ENCODE results near the gene LPAR1.

The LPAR1 gene

DNA sequence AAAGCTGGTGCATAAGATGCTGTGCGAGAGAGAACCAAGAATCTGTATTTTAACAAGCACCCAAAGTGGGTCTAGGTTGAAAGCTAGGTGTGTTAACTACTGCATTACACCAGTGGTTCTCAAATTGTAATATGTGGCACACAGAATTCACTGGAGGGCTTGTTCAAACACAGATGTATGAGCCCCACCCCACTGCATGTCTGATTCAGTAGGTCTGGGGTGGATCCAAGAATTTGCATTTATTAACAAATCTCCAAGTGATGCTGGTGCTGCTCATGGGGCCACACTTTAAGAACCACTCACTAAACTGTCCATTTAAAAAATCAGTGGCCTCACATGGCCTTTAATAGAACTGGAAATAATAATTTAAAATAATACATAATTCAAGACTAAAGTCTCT is 40.4 kb downstream of the LPAR1 start:
- DNase-seq, result no peak

DNA sequence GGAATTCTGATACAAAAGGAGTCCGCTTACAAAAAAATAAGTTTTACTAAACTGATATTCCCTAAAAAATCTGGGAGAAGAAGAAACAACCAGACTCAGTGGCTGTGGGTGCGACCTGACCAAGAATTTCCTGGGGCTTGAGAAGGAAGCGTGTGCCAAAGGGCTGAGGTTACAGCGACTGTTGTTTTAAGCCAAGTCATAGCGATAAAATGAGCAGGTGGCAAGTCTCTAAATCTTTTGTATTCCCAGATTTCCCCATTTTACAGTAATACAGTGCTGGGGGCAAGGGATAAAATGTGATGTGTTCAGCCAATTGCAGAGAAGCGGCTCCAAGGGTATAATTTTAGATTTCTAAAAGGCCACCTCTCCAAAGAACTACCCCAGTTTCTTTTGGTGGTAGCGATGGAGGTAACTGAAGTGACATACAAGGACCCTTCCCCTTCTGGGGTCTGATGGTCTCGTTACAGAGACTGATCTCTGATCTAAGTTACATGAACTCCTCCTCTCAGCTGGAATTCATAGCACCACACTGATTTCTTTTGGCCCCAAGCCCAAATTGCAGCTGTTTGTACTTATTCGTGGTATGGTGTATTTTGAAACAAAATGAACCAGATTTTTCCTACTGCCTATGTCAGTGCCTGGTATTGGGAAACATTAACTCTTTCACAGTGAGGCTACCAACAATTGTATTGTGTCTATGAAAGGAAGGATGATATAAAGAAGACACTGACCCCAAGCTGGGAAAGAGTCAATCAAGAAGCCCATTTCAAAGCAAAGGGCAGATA is 41.6 kb downstream of the LPAR1 start:
- no peak for DNase-seq

- no peak for DNase-seq
Measured at GRCh38 chr9:110995420-110996340, 42.6 kb downstream of the LPAR1 start.

- DNase-seq, result no peak
Measured at GRCh38 chr9:110994771-110995241, 43.5 kb downstream of the LPAR1 start.

DNA sequence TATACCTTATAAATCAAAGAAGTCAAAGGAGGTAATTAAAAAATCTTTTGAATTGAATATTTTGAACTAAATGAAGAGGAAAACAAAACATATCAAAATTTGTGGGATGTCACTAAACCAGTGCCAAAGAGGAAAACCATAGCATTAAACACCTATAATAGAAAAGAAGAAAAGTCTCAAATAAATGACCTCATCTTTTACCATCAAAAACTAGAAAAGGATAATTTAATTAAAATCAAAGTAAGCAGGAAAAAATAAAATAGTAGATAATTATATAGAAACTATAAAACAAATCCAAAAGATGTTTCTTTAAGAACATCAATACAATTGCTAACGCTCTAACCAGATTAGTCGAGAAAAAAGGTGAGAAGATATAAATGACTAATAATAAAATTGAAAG is 47.8 kb downstream of the LPAR1 start:
- no peak for DNase-seq

- DNase-seq, result no peak
Measured at GRCh38 chr9:110986529-110986928, 51.7 kb downstream of the LPAR1 start.

DNA sequence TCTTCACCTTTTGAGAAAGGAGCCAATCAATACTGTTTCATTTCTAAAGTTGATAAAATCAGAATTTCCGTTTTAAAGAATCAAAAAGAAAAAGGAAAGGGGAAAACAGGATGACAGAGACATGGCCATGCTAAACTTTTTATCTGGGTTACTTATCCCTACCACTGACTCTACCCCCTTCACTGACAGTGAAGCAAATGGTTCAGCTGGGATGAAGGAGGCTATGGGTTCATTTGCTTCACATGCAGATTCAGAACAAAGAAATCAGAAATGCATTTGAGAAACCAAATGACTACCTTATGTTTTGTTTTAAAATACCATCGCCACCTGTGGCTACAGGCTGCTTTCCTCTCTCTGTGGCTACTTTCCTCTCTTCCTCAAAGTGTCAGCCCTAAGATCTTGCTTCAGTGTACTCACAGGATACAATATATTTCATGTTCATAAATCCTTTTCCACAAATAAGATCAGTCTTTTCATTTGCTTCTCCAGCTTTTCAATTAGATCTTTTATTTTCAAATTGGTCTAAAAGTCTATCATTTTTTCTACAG is 53.3 kb downstream of the LPAR1 start:
- no peak for DNase-seq

- no peak for DNase-seq
Measured at GRCh38 chr9:110980261-110980660, 58.0 kb downstream of the LPAR1 start.

GRCh38 chr9:110979636-110980035 is 58.6 kb downstream of the LPAR1 start:
- DNase-seq, result no peak

DNA sequence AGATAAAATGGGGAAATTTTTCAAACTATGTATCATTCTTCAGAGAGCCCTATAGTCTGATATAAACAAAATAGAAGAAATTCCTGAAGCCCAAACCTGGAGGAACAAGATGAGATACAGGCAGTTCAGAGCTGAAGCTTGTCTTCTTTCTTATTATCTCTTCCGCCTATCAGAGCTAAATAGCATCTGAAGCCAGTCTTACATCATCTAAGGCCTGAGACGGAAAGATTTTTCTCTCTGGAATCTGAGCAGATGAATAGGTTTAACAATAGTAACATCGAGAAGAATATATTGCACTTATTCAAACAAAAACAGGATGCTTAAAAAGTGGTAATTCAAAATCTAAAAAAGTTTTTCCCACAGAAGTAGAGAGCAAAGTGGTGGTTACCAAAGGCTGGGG is 59.8 kb downstream of the LPAR1 start:
- DNase-seq, result no peak

- no peak for DNase-seq
Measured at GRCh38 chr9:110977259-110977709, 61.0 kb downstream of the LPAR1 start.

GRCh38 chr9:110975969-110976368 is 62.3 kb downstream of the LPAR1 start:
- DNase-seq, result no peak

- no peak for DNase-seq
Measured at GRCh38 chr9:110975278-110975677, 63.0 kb downstream of the LPAR1 start.

GRCh38 chr9:110971705-110972104 is 66.6 kb downstream of the LPAR1 start:
- no peak for DNase-seq

- no peak for DNase-seq
Measured at GRCh38 chr9:110971234-110971633, 67.0 kb downstream of the LPAR1 start.

GRCh38 chr9:110969971-110970386 is 68.3 kb downstream of the LPAR1 start:
- no peak for DNase-seq

DNA sequence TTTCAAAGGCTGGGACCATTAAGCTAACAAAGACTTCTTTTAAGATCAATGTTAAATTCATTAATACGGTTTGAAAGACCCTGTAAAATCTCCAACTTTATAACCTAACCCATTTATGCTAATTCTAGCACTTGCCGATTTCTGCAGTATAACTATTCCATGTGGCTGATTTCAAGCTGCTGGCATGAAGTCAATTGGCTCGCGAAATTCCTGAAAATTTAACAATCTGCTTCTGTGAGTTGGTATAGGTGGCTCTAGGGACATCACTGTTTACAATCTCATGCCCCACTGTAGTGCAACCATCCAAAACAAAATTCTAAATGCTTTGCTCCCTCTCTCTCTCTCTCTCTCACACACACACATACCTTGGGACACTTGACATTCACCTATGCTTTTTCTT is 70.2 kb downstream of the LPAR1 start:
- DNase-seq, result no peak

DNA sequence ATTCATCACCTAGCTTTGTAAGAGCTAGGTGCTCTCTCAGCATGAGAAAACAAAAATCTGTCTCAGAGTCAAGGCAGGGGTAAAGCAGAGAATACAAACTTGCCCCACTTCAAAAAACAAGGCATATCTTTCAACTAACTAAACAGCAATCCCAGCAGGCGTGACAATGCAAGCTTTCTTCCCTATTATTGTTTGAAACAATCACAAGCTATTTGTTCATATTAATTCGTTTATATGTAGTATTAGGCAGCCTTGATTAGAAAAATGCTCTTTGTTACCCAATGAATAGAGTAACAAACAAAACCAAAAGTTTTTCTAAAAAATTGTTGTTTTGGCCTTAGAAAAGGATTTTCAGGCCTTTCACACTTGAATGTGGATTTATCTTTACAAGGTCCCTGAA is 71.1 kb downstream of the LPAR1 start:
- no peak for DNase-seq

DNA sequence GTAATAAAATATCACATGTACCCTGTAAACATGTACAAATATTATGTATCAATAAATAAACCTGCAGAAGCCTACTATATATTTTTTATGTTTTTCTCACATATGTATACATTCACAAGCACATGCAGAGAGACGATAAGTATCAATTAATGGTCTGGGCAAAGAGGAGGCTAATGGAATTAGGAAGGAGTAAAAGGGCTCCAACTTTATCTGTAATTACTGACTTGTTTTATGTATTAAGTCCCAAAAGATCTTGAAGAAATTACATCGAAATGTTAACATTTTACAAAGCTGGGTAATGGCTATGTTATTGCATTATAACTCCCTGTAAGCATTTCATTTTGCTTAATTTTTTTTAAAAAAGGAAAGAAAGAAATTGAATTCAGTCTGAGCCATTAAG is 78.0 kb downstream of the LPAR1 start:
- no peak for DNase-seq

GRCh38 chr9:110958847-110959246 is 79.4 kb downstream of the LPAR1 start:
- no peak for DNase-seq

- no peak for DNase-seq
Measured at GRCh38 chr9:110954822-110955291, 83.4 kb downstream of the LPAR1 start.

DNA sequence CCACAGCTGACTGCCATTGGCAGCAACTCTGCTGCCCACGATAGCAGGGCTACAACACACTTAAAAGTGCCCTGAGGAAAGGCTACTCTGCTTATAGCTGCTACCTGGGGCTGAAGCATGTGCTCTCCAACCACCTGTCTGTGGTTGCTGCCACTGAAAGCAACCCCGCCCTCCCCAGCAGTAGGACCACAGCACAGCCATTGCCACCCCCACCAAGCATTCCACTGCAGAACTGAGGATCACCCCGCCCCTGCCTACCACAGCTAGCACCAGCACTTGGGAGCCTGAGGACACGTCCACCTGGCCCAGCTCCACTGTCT is 85.8 kb downstream of the LPAR1 start:
- DNase-seq, result no peak

DNA sequence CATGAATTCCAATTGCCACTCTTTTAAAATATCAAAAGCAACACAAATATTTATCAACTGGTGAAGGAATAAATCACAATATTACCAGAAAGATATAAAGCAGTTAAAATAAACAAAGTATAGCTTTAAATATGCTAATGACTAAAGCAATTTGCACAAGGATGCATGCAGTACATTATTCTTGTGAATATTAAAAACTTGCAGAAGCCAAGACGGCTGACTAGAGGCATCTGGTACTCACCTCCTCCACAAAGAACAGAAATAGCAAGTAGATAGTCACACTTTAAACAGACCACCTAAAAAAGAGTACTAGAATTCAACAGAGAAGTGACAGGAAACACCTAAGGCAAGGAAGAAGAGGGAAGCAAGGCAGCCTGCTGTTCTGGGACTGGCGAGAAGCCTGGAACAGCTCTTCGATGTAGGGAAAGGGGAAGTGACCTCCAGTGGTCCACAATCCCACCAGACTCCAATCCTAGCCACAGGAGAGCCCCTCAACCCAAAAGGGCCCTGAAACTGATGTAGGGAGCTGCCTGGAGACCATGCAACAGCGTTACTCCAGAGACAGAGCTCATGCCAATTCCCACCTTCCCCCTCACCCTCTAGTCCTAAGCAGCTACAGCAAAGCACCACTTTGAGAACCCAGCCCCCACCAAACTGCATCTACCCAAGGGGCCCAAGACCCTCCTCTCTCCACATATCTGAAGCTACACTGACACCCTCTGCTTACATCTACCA is 86.3 kb downstream of the LPAR1 start:
- DNase-seq, result no peak

Data from NCI-H2171 treated with DMSO at 0.1 percent for 48 hours (cell line).